HG02885 (cell line): Measurements from ENCODE around the gene SNAPC3.
"Not testable (repeated sequence)": the region's sequence is repeated elsewhere in the genome, so short reads cannot be mapped to it uniquely, and the experiment has no call there.

Experiments
- ATAC-seq: cut with Tn5 transposase; IDR thresholded peaks from one replicate; pipeline ENCODE4 v1.9.1; 2021; ENCODE audit warnings: mild to moderate bottlenecking; ENCODE audit not compliant: unreplicated experiment, poor library complexity

SNAPC3 gene

GRCh38 chr9:15422372-15423230 is at the start of gene SNAPC3:
Gene SNAPC3, plus strand, starts transcription at chr9:15422876. Its CDS starts 4 bp downstream, at chr9:15422880.
- peak; percentile 95 for ATAC-seq

- ATAC-seq = no peak
These were observed 48.8 kb upstream of the SNAPC3 start for GRCh38 chr9:15373881-15374280.

- peak; percentile 68 for ATAC-seq
These were observed 48.4 kb upstream of the SNAPC3 start for GRCh38 chr9:15374310-15374709.

- no peak for ATAC-seq
These were observed 47.9 kb upstream of the SNAPC3 start for GRCh38 chr9:15374825-15375224.

- ATAC-seq = no peak
These were observed 44.8 kb upstream of the SNAPC3 start for GRCh38 chr9:15377625-15378540.

GRCh38 chr9:15379317-15379716 is 43.4 kb upstream of the SNAPC3 start:
- not testable (repeated sequence) for ATAC-seq

GRCh38 chr9:15379888-15380287 is 42.8 kb upstream of the SNAPC3 start:
- not testable (repeated sequence) for ATAC-seq

GRCh38 chr9:15381491-15381890 is 41.2 kb upstream of the SNAPC3 start:
- no peak for ATAC-seq

GRCh38 chr9:15386465-15386864 is 36.2 kb upstream of the SNAPC3 start:
- ATAC-seq = no peak

GRCh38 chr9:15389173-15389572 is 33.5 kb upstream of the SNAPC3 start:
- no peak for ATAC-seq

GRCh38 chr9:15389631-15390030 is 33.0 kb upstream of the SNAPC3 start:
- no peak for ATAC-seq

GRCh38 chr9:15390201-15390600 is 32.5 kb upstream of the SNAPC3 start:
- no peak for ATAC-seq

- no peak for ATAC-seq
These were observed 30.3 kb upstream of the SNAPC3 start for GRCh38 chr9:15392363-15392762.

GRCh38 chr9:15400281-15400941 is 22.3 kb upstream of the SNAPC3 start:
- no peak for ATAC-seq

GRCh38 chr9:15401266-15401665 is 21.4 kb upstream of the SNAPC3 start:
- ATAC-seq = no peak

- ATAC-seq = peak; percentile 63
These were observed 19.5 kb upstream of the SNAPC3 start for GRCh38 chr9:15403155-15403554.

- no peak for ATAC-seq
These were observed 18.5 kb upstream of the SNAPC3 start for GRCh38 chr9:15404171-15404570.

- ATAC-seq = no peak
These were observed 5.8 kb upstream of the SNAPC3 start for GRCh38 chr9:15416880-15417279.

GRCh38 chr9:15417626-15418025 is 5.0 kb upstream of the SNAPC3 start:
- no peak for ATAC-seq

- ATAC-seq = no peak
These were observed 1.9 kb upstream of the SNAPC3 start for GRCh38 chr9:15420796-15421195.

- ATAC-seq = no peak
These were observed 1.1 kb upstream of the SNAPC3 start for GRCh38 chr9:15421532-15421931.
